Airway epithelial cell (primary cell): Measurements from ENCODE around the gene BCAR3. TPM values are rescaled to one million over a fixed set of nuclear protein-coding genes. Genes with fewer than 3 reads are reported as not detected.

Experiments
- total RNA-seq: library from RNA; depleted of rRNA; stranded (reverse); fragments of >200 nt; gene quantifications from 2 replicates; pipeline ENCODE4 v1.2.3, GENCODE V29; 2015

Gene BCAR3
- 80.2 and 95.4 TPM in 2 replicates for total RNA-seq

GRCh38 chr1:93681101-93681988 lies at the start of gene BCAR3:
Gene BCAR3, minus strand, starts transcription at chr1:93681837. Its CDS starts 6,907 bp downstream, at chr1:93674930.

Other genes with a start within 250 kb of the BCAR3 start
- gene FNBP1L, start 233.7 kb downstream of the BCAR3 start, total RNA-seq, result 18.9 and 23.4 TPM in 2 replicates
- gene DNTTIP2, start 197.4 kb upstream of the BCAR3 start, total RNA-seq, result 38.4 and 51.1 TPM in 2 replicates
- gene GCLM, start 227.6 kb upstream of the BCAR3 start, total RNA-seq, result 14.2 and 19.0 TPM in 2 replicates